ENCODE data around the gene RTBDN.

Gene RTBDN

GRCh38 chr19:12864721-12865715 lies 30.6 kb upstream of the RTBDN start:
- TF ChIP-seq CREB1 (IDR thresholded peaks at IDR 0.05; ENCODE audit: low read depth) (no peak), RAD21 (IDR thresholded peaks at IDR 0.05; ENCODE audit: low read depth) (no peak), ZBTB7A (IDR thresholded peaks at IDR 0.05; ENCODE audit: low read depth) (no peak), EGR1 (IDR thresholded peaks at IDR 0.05) (no peak), TAF1 (IDR thresholded peaks at IDR 0.05; ENCODE audit: low read depth) (no peak), TEAD4 (IDR thresholded peaks at IDR 0.05) (no peak), YY1 (IDR thresholded peaks at IDR 0.05; ENCODE audit: low read depth) (no peak), TCF12 (IDR thresholded peaks at IDR 0.05; ENCODE audit: low read depth) (no peak), FOXM1 (IDR thresholded peaks at IDR 0.05; ENCODE audit: borderline replicate concordance, low read depth) (no peak), EP300 (IDR thresholded peaks at IDR 0.05; ENCODE audit: borderline replicate concordance) (no peak), NFIC (IDR thresholded peaks at IDR 0.05) (no peak), CEBPB (IDR thresholded peaks at IDR 0.05) (no peak)
- TF ChIP-seq, protein P1, sequence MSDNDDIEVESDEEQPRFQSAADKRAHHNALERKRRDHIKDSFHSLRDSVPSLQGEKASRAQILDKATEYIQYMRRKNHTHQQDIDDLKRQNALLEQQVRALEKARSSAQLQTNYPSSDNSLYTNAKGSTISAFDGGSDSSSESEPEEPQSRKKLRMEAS (IDR thresholded peaks at IDR 0.05), result no peak
- TF ChIP-seq, protein P2, sequence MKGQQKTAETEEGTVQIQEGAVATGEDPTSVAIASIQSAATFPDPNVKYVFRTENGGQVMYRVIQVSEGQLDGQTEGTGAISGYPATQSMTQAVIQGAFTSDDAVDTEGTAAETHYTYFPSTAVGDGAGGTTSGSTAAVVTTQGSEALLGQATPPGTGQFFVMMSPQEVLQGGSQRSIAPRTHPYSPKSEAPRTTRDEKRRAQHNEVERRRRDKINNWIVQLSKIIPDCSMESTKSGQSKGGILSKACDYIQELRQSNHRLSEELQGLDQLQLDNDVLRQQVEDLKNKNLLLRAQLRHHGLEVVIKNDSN (IDR thresholded peaks at IDR 0.05), result no peak
- TF ChIP-seq, protein P3, sequence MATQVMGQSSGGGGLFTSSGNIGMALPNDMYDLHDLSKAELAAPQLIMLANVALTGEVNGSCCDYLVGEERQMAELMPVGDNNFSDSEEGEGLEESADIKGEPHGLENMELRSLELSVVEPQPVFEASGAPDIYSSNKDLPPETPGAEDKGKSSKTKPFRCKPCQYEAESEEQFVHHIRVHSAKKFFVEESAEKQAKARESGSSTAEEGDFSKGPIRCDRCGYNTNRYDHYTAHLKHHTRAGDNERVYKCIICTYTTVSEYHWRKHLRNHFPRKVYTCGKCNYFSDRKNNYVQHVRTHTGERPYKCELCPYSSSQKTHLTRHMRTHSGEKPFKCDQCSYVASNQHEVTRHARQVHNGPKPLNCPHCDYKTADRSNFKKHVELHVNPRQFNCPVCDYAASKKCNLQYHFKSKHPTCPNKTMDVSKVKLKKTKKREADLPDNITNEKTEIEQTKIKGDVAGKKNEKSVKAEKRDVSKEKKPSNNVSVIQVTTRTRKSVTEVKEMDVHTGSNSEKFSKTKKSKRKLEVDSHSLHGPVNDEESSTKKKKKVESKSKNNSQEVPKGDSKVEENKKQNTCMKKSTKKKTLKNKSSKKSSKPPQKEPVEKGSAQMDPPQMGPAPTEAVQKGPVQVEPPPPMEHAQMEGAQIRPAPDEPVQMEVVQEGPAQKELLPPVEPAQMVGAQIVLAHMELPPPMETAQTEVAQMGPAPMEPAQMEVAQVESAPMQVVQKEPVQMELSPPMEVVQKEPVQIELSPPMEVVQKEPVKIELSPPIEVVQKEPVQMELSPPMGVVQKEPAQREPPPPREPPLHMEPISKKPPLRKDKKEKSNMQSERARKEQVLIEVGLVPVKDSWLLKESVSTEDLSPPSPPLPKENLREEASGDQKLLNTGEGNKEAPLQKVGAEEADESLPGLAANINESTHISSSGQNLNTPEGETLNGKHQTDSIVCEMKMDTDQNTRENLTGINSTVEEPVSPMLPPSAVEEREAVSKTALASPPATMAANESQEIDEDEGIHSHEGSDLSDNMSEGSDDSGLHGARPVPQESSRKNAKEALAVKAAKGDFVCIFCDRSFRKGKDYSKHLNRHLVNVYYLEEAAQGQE (IDR thresholded peaks at IDR 0.05; ENCODE audit: low read depth), result no peak

DNA sequence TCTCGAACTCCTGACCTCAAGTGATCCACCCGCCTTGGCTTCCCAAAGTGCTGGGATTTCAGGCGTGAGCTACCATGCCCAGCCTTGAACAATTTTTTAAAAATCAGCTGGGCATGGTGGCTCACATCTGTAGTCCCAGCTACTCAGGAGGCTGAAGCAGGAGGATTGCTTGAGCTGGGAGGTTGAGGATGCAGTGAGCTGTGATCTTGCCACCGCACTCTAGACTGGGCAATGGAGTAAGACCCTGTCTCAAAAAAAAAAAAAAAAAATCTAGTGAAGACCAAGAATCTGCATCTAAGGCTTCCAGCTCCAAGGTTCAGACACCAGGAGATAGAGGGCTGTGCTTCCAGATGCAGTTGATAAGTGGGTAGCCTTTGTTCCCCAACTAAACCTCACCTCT lies 29.8 kb upstream of the RTBDN start:
- TF ChIP-seq FOXM1 (IDR thresholded peaks at IDR 0.05; ENCODE audit: borderline replicate concordance, low read depth), result no peak
- TF ChIP-seq TEAD4 (IDR thresholded peaks at IDR 0.05), result no peak
- no peak for TF ChIP-seq EGR1 (IDR thresholded peaks at IDR 0.05)
- no peak for TF ChIP-seq RAD21 (IDR thresholded peaks at IDR 0.05; ENCODE audit: low read depth)
- no peak for TF ChIP-seq NFIC (IDR thresholded peaks at IDR 0.05)
- TF ChIP-seq CREB1 (IDR thresholded peaks at IDR 0.05; ENCODE audit: low read depth), result no peak
- TF ChIP-seq ZBTB7A (IDR thresholded peaks at IDR 0.05; ENCODE audit: low read depth), result no peak
- TF ChIP-seq TAF1 (IDR thresholded peaks at IDR 0.05; ENCODE audit: low read depth), result no peak
- TF ChIP-seq, protein P1 (IDR thresholded peaks at IDR 0.05), result no peak
- TF ChIP-seq, protein P3 (IDR thresholded peaks at IDR 0.05; ENCODE audit: low read depth), result no peak
- no peak for TF ChIP-seq EP300 (IDR thresholded peaks at IDR 0.05; ENCODE audit: borderline replicate concordance)
- TF ChIP-seq TCF12 (IDR thresholded peaks at IDR 0.05; ENCODE audit: low read depth), result no peak
- no peak for TF ChIP-seq YY1 (IDR thresholded peaks at IDR 0.05; ENCODE audit: low read depth)
- TF ChIP-seq CEBPB (IDR thresholded peaks at IDR 0.05), result no peak
- TF ChIP-seq, protein P2 (IDR thresholded peaks at IDR 0.05), result no peak

GRCh38 chr19:12859546-12859945 lies 25.2 kb upstream of the RTBDN start:
- TF ChIP-seq ZBTB7A (IDR thresholded peaks at IDR 0.05; ENCODE audit: low read depth) (no peak), TEAD4 (IDR thresholded peaks at IDR 0.05) (no peak), TCF12 (IDR thresholded peaks at IDR 0.05; ENCODE audit: low read depth) (no peak), CEBPB (IDR thresholded peaks at IDR 0.05) (no peak), EGR1 (IDR thresholded peaks at IDR 0.05) (no peak), YY1 (IDR thresholded peaks at IDR 0.05; ENCODE audit: low read depth) (no peak), NFIC (IDR thresholded peaks at IDR 0.05) (no peak), RAD21 (IDR thresholded peaks at IDR 0.05; ENCODE audit: low read depth) (no peak), EP300 (IDR thresholded peaks at IDR 0.05; ENCODE audit: borderline replicate concordance) (no peak)
- TF ChIP-seq, protein P1 (IDR thresholded peaks at IDR 0.05), result no peak

- TF ChIP-seq ZBTB7A (IDR thresholded peaks at IDR 0.05; ENCODE audit: low read depth) (no peak), EGR1 (IDR thresholded peaks at IDR 0.05) (no peak), TEAD4 (IDR thresholded peaks at IDR 0.05) (no peak), RAD21 (IDR thresholded peaks at IDR 0.05; ENCODE audit: low read depth) (no peak), TAF1 (IDR thresholded peaks at IDR 0.05; ENCODE audit: low read depth) (no peak), CEBPB (IDR thresholded peaks at IDR 0.05) (no peak), NFIC (IDR thresholded peaks at IDR 0.05) (no peak), EP300 (IDR thresholded peaks at IDR 0.05; ENCODE audit: borderline replicate concordance) (no peak), YY1 (IDR thresholded peaks at IDR 0.05; ENCODE audit: low read depth) (no peak), TCF12 (IDR thresholded peaks at IDR 0.05; ENCODE audit: low read depth) (no peak), CREB1 (IDR thresholded peaks at IDR 0.05; ENCODE audit: low read depth) (no peak)
- TF ChIP-seq, protein P2 (IDR thresholded peaks at IDR 0.05), result no peak
- TF ChIP-seq, protein P3 (IDR thresholded peaks at IDR 0.05; ENCODE audit: low read depth), result no peak
- TF ChIP-seq, protein P1 (IDR thresholded peaks at IDR 0.05), result no peak
Observed at GRCh38 chr19:12858041-12858928, 23.9 kb upstream of the RTBDN start.
